Activated CD4-positive, alpha-beta T cell treated with anti-CD3 and anti-CD28 coated beads, Interleukin-2, Interleukin-4, amounts not matched to agents 100 ng/mL and 50 ng/mL, durations not matched to agents 16 hours and 8 hours (primary cell): Measurements from ENCODE around the gene ARAP3.
"Not testable (repeated sequence)": the region's sequence is repeated elsewhere in the genome, so short reads cannot be mapped to it uniquely, and the experiment has no call there.

Experiments
- DNase-seq: peaks from one replicate; pipeline ENCODE4 v3.0.0-alpha.2; 2020; ENCODE audit warnings: low spot score

ARAP3 gene

GRCh38 chr5:141681695-141682641 is at the start of gene ARAP3:
ARAP3 (minus strand) TSS chr5:141682230; CDS start chr5:141680486, 1,744 bp downstream.
- peak; percentile 32 for DNase-seq

- DNase-seq = no peak
Observed at GRCh38 chr5:141729387-141730006, 47.5 kb upstream of the ARAP3 start.

GRCh38 chr5:141725891-141726290 is 43.9 kb upstream of the ARAP3 start:
- no peak for DNase-seq

- not testable (repeated sequence) for DNase-seq
Observed at GRCh38 chr5:141725174-141725573, 43.1 kb upstream of the ARAP3 start.

GRCh38 chr5:141722266-141722665 is 40.2 kb upstream of the ARAP3 start:
- no peak for DNase-seq

GRCh38 chr5:141717043-141717442 is 35.0 kb upstream of the ARAP3 start:
- no peak for DNase-seq

GRCh38 chr5:141716468-141716867 is 34.4 kb upstream of the ARAP3 start:
- no peak for DNase-seq

- no peak for DNase-seq
Observed at GRCh38 chr5:141716009-141716408, 34.0 kb upstream of the ARAP3 start.

GRCh38 chr5:141715346-141715905 is 33.4 kb upstream of the ARAP3 start:
- DNase-seq = no peak

- no peak for DNase-seq
Observed at GRCh38 chr5:141714542-141715310, 32.7 kb upstream of the ARAP3 start.

- DNase-seq = no peak
Observed at GRCh38 chr5:141713616-141714309, 31.7 kb upstream of the ARAP3 start.

- no peak for DNase-seq
Observed at GRCh38 chr5:141711687-141712086, 29.7 kb upstream of the ARAP3 start.

- no peak for DNase-seq
Observed at GRCh38 chr5:141709699-141710267, 27.8 kb upstream of the ARAP3 start.

- DNase-seq = no peak
Observed at GRCh38 chr5:141708016-141708415, 26.0 kb upstream of the ARAP3 start.

- DNase-seq = no peak
Observed at GRCh38 chr5:141707510-141707909, 25.5 kb upstream of the ARAP3 start.

- DNase-seq = no peak
Observed at GRCh38 chr5:141706121-141706520, 24.1 kb upstream of the ARAP3 start.

GRCh38 chr5:141705469-141705868 is 23.4 kb upstream of the ARAP3 start:
- DNase-seq = no peak

- DNase-seq = no peak
Observed at GRCh38 chr5:141704782-141705297, 22.8 kb upstream of the ARAP3 start.

GRCh38 chr5:141703133-141703561 is 21.1 kb upstream of the ARAP3 start:
- no peak for DNase-seq

- no peak for DNase-seq
Observed at GRCh38 chr5:141701360-141702119, 19.5 kb upstream of the ARAP3 start.
